GM19438 (cell line): ENCODE results near the gene ABHD10.

ENCODE experiments used
- ATAC-seq: cut with Tn5 transposase; IDR thresholded peaks from one replicate; pipeline ENCODE4 v1.9.1; 2021; ENCODE audit warnings: low read depth; ENCODE audit not compliant: unreplicated experiment

The ABHD10 gene

GRCh38 chr3:111978583-111979433 lies at the start of gene ABHD10:
ABHD10 (plus strand) TSS chr3:111979026; CDS start chr3:111979062, 36 bp downstream.
- ATAC-seq: peak; percentile 96

- ATAC-seq: no peak
These were observed 49.3 kb upstream of the ABHD10 start for GRCh38 chr3:111929484-111929883.

- no peak for ATAC-seq
These were observed 45.9 kb upstream of the ABHD10 start for GRCh38 chr3:111932946-111933345.

- no peak for ATAC-seq
These were observed 42.5 kb upstream of the ABHD10 start for GRCh38 chr3:111936191-111936841.

GRCh38 chr3:111936967-111937366 lies 41.9 kb upstream of the ABHD10 start:
- ATAC-seq: no peak

GRCh38 chr3:111937871-111938270 lies 41.0 kb upstream of the ABHD10 start:
- no peak for ATAC-seq

- no peak for ATAC-seq
These were observed 39.0 kb upstream of the ABHD10 start for GRCh38 chr3:111939873-111940272.

- ATAC-seq: no peak
These were observed 35.3 kb upstream of the ABHD10 start for GRCh38 chr3:111943533-111943932.

- no peak for ATAC-seq
These were observed 34.5 kb upstream of the ABHD10 start for GRCh38 chr3:111944372-111944771.

- ATAC-seq: no peak
These were observed 31.6 kb upstream of the ABHD10 start for GRCh38 chr3:111947231-111947630.

GRCh38 chr3:111948786-111949185 lies 30.0 kb upstream of the ABHD10 start:
- no peak for ATAC-seq

- ATAC-seq: no peak
These were observed 29.1 kb upstream of the ABHD10 start for GRCh38 chr3:111949712-111950111.

- ATAC-seq: no peak
These were observed 27.8 kb upstream of the ABHD10 start for GRCh38 chr3:111951032-111951431.

- no peak for ATAC-seq
These were observed 26.7 kb upstream of the ABHD10 start for GRCh38 chr3:111952086-111952485.

GRCh38 chr3:111952866-111953450 lies 25.9 kb upstream of the ABHD10 start:
- no peak for ATAC-seq

GRCh38 chr3:111954228-111954990 lies 24.4 kb upstream of the ABHD10 start:
- no peak for ATAC-seq

GRCh38 chr3:111955876-111956275 lies 22.9 kb upstream of the ABHD10 start:
- no peak for ATAC-seq

GRCh38 chr3:111956449-111956848 lies 22.4 kb upstream of the ABHD10 start:
- no peak for ATAC-seq

GRCh38 chr3:111956995-111957734 lies 21.7 kb upstream of the ABHD10 start:
- ATAC-seq: no peak
